HG03432 (cell line): Measurements from ENCODE around the gene SLC27A5.
A peak's percentile ranks its signal among the peaks of the same experiment; 100 is the strongest.
"Not testable (repeated sequence)": the region's sequence is repeated elsewhere in the genome, so short reads cannot be mapped to it uniquely, and the experiment has no call there.

Experiments
- ATAC-seq: cut with Tn5 transposase; IDR thresholded peaks from one replicate; pipeline ENCODE4 v1.9.1; 2021; ENCODE audit warnings: mild to moderate bottlenecking, moderate library complexity; ENCODE audit not compliant: unreplicated experiment

SLC27A5 gene

GRCh38 chr19:58499021-58499927 lies 12.5 kb downstream of the SLC27A5 start:
- ATAC-seq = peak; percentile 88

DNA sequence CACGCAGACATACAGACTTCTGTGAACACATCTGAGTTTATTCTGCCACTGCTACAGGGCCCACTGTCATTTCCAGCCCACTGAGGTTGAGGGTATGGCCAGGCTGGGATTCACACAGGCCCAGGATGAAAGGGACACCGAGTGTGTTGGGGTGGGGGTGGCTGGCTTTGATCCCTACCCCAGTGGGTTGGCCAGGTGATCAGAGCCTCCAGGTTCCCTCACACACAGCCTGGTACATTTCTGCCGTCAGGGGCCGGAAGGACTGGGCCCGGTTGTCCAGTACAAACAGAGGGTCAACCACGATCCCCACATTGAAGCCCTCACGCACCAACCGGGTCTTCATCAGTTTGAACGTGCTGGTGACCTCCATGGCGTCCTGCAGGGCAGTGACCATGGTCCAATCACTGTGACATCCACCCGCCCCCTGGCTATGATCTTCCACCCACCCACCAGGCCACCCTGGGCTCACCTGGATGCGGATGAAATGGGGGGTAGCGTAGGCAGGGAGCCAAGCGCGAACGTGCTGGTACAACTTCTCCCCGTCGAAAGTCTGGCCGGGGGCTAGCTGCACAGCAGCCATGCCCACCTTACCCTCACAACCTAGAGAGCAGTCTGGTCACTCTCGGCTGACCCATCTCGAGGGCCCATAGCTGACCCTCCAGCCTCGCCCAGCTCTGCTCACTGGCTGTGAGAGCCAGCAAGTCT lies 13.3 kb downstream of the SLC27A5 start:
- ATAC-seq = no peak

DNA sequence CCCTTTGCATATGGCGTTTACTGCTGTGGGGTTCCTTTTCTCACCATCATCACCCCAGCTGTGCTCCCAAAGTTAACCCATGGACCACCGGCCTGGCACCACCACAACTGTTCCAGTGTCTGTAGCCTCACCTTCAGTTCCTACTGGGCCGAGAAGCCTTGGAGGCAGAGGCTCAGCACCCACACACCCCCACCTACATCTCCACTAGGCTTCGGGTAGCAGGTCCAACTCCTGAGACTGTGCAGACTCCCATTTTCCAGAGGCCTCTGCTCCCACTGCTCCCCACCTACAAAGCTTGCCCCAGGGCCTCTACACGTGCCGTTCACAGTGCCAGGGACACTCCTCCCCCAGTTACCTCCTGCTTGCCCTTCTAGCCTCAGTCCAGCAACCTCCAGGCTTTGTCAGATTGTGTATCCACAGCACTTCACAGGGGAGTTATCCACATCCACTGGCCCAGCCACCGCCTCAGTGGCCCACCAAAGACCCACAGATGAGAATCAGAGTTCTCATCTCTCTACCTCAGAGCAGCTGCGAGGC lies 14.1 kb downstream of the SLC27A5 start:
- no peak for ATAC-seq

DNA sequence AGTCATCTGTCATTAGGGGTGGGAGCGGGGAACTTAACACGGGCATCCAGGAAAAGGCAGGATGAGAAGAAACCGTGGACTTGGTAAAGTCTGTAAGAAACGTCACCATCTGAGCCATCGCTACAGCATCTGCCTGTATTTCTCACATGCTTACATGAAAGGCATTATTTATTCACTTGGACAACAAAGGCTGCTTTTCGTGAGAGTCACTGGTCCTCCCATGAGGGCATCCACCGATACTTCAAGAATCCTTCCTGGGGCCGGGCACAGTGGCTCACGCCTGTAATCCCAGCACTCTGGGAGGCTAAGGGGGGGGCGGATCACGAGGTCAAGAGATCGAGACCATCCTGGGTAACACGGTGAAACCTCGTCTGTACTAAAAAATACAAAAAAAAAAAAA lies 19.5 kb downstream of the SLC27A5 start:
- no peak for ATAC-seq

- no peak for ATAC-seq
Observed at GRCh38 chr19:58491393-58491792, 20.4 kb downstream of the SLC27A5 start.

GRCh38 chr19:58484349-58484748 lies 27.4 kb downstream of the SLC27A5 start:
- ATAC-seq = not testable (repeated sequence)

- no peak for ATAC-seq
Observed at GRCh38 chr19:58483776-58484175, 28.0 kb downstream of the SLC27A5 start.

DNA sequence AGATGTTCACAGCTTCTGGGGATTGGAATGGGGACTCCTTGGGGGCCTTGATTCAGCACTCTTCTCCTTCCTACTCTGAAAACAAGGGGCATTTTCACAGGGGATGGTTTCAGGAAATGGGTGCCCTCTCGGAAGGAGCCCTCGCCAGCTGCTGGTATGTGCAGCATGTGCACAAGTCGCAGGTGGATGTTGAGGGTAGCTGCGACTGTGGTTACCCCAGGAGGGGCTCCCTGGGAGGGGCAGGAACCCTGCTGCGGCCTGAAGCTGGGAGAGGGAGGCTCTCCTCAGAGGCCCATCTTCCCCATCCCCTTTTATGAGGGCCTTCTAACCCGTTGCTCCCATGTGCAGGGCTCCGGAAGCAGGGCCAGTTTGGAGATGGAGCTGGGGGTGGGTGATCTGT lies 29.4 kb downstream of the SLC27A5 start:
- no peak for ATAC-seq

GRCh38 chr19:58480831-58481230 lies 31.0 kb downstream of the SLC27A5 start:
- no peak for ATAC-seq

- ATAC-seq = no peak
Observed at GRCh38 chr19:58480481-58480830, 31.3 kb downstream of the SLC27A5 start.

GRCh38 chr19:58479736-58480480 lies 31.9 kb downstream of the SLC27A5 start:
- ATAC-seq = no peak

GRCh38 chr19:58479303-58479702 lies 32.5 kb downstream of the SLC27A5 start:
- no peak for ATAC-seq

DNA sequence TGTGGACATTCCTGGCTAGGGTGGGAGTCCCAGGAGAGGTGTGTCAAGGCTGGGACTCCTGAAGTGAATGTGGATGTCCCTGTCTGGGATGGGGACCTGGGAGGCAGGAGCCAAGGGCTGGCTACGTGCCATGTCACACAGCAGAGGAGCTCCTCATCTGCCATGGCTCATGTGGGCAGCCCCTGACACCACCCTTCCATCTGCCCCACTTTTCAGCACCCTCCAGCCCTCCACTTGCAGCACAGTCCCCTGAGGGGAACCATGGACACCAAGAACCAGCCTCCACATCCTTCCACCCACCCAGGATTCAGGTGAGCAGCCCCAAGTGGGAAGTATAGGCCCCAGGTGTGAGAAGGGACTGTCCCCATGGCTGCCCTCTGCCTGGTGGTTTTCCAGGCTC lies 33.9 kb downstream of the SLC27A5 start:
- no peak for ATAC-seq

- ATAC-seq = no peak
Observed at GRCh38 chr19:58477130-58477529, 34.7 kb downstream of the SLC27A5 start.

DNA sequence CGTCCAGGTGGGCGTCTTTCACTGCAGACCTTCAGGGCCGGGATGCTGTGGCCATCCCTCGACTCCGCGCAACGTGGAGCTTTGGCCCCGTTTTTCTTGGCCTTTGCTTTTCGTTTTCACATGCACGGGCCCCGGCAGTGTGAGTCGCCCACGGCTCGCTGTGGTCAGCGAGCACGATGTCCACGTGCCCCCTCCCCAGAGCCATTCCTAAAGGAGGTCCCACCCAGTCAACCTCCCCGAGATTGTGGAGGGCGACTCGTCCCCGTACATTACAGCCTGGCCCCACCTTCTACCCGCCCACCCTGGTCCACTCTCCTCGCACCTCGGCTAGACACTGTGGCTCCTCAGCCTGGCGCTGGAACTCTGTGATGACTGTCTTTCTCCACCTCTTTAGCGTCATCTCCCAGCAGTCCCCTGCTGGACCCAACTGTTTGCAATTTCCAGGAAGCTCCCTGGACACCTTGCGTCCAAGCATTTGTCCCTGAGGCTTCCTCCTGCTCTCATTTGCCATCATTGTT lies 35.2 kb downstream of the SLC27A5 start:
- no peak for ATAC-seq

GRCh38 chr19:58475714-58476497 lies 35.9 kb downstream of the SLC27A5 start, which contains the start of gene ZNF446:
TSS of gene ZNF446 (plus strand) at chr19:58476352. CDS start at chr19:58477219, 867 bp downstream.
- ATAC-seq = peak; percentile 82

DNA sequence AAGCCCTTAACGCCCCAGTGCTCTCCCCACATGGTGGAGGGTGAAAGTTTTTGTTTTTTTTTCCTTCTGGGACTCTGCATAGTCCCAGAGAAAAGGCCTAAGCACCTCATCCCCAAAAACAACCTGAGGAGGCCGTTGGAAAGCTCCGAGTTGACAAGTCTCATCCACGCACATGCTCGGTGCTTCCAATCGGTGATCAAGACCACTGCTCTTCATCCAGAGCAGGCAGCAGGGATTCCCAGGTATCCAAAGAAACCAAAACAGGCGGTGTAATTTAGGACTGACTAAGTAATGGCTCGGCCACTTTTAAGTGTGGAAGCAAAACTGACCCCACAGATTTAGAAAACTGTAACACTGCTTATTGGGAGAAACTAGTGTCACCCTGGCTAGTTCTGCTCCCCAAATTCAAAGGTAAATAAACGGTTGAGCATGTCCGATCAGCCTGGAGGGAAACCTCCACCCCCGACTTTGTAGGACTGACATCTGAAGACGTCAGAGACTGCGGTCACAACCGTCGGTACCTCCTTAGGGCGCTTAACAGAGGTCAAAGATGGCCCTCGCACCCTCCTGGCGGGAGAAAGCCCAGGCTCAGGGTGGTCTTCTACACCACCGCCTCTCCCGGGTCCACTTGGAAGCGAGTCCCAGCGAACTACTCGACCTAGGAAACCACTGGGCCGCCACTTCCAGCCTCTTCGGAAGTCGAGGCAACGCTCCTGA lies 36.6 kb downstream of the SLC27A5 start:
- ATAC-seq = no peak

- ATAC-seq = no peak
Observed at GRCh38 chr19:58474291-58474996, 37.3 kb downstream of the SLC27A5 start.

GRCh38 chr19:58473775-58474174 lies 38.0 kb downstream of the SLC27A5 start:
- ATAC-seq = no peak
